ENCODE measurements around the gene HTATSF1.

The HTATSF1 gene

GRCh38 chrX:136456133-136456532 lies 41.3 kb upstream of the HTATSF1 start:
- TF ChIP-seq CTCF (IDR thresholded peaks at IDR 0.05; ENCODE audit: control extremely low read depth, extremely low read depth, low read depth, missing control alignments): no peak
- CTCF ChIA-PET: no interaction called here
- DNase-seq (ENCODE audit: extremely low spot score): no peak
- POLR2A ChIA-PET: no interaction called here

- no peak for DNase-seq (ENCODE audit: extremely low spot score)
- TF ChIP-seq CTCF (IDR thresholded peaks at IDR 0.05; ENCODE audit: control extremely low read depth, extremely low read depth, low read depth, missing control alignments): no peak
- CTCF ChIA-PET: no interaction called here
- POLR2A ChIA-PET: no interaction called here
These were observed 40.0 kb upstream of the HTATSF1 start for GRCh38 chrX:136457303-136457917.

- ChIA-PET POLR2A (no interaction called here), CTCF (interaction anchor here (1.4 kb wide), 1 partner anchor 12 kb away, joined by 5 read pairs; no protein-coding TSS in a partner anchor)
- TF ChIP-seq CTCF (IDR thresholded peaks at IDR 0.05; ENCODE audit: control extremely low read depth, extremely low read depth, low read depth, missing control alignments): no peak
- DNase-seq (ENCODE audit: extremely low spot score): no peak
These were observed 32.8 kb upstream of the HTATSF1 start for GRCh38 chrX:136464589-136464988.

- POLR2A ChIA-PET: no interaction called here
These were observed 30.1 kb upstream of the HTATSF1 start for GRCh38 chrX:136467303-136467702.

GRCh38 chrX:136468391-136469103 lies 28.8 kb upstream of the HTATSF1 start:
- no peak for TF ChIP-seq CTCF (IDR thresholded peaks at IDR 0.05; ENCODE audit: control extremely low read depth, extremely low read depth, low read depth, missing control alignments)
- CTCF ChIA-PET: no interaction called here
- no peak for DNase-seq (ENCODE audit: extremely low spot score)
- POLR2A ChIA-PET: no interaction called here

More at GRCh38 chrX:136467303-136467702, 30.1 kb upstream of the HTATSF1 start:
- no peak for TF ChIP-seq CTCF (IDR thresholded peaks at IDR 0.05; ENCODE audit: control extremely low read depth, extremely low read depth, low read depth, missing control alignments)
- no peak for DNase-seq (ENCODE audit: extremely low spot score)
- CTCF ChIA-PET: interaction anchor here (2.0 kb wide), 1 partner anchor 17 kb away, joined by 5 read pairs; no protein-coding TSS in a partner anchor

GRCh38 chrX:136473663-136474062 lies 23.7 kb upstream of the HTATSF1 start:
- CTCF ChIA-PET: no interaction called here
- TF ChIP-seq CTCF (IDR thresholded peaks at IDR 0.05; ENCODE audit: control extremely low read depth, extremely low read depth, low read depth, missing control alignments): no peak
- DNase-seq (ENCODE audit: extremely low spot score): no peak
- POLR2A ChIA-PET: no interaction called here
